Measurements from ENCODE around the gene SLC9B2. TPM values are rescaled to one million over a fixed set of nuclear protein-coding genes. Genes with fewer than 3 reads are reported as not detected.

SLC9B2 gene
- total RNA-seq, 1 donor from 2014 or later, result 15.6 TPM

GRCh38 chr4:103029300-103029699 lies 47.3 kb downstream of the SLC9B2 start:
- no peak for TF ChIP-seq CTCF (IDR thresholded peaks at IDR 0.05)
- intact Hi-C loops (cut with DNase I), result no loop called here
- Histone ChIP-seq H3K4me1 (no peaks in the 10 kb centered on the region), H3K4me3 (no peak overlapping the region), H3K36me3 (peaks cover 0 to 9% of the 10 kb centered on the region in 2 donors), H3K27me3 (no peaks in the 10 kb centered on the region), H3K27ac (no peak overlapping the region), H3K9me3 (peaks cover 0 to 5% of the 10 kb centered on the region in 2 donors)
- no peak for DNase-seq (ENCODE audit: low spot score in 2 of 2)

- Histone ChIP-seq H3K27me3 (no peaks in the 10 kb centered on the region), H3K4me1 (no peaks in the 10 kb centered on the region), H3K36me3 (peaks cover 0 to 9% of the 10 kb centered on the region in 2 donors), H3K9me3 (no peaks in the 10 kb centered on the region), H3K27ac (no peak overlapping the region), H3K4me3 (no peak overlapping the region)
- DNase-seq (ENCODE audit: low spot score in 2 of 2), result no peak
- intact Hi-C loops (cut with DNase I), result no loop called here
- TF ChIP-seq CTCF (IDR thresholded peaks at IDR 0.05), result no peak
These were observed 49.7 kb downstream of the SLC9B2 start for GRCh38 chr4:103026868-103027267.

GRCh38 chr4:103024996-103025395 lies 51.6 kb downstream of the SLC9B2 start:
- intact Hi-C loops (cut with DNase I), result loop anchor here (5.0 kb wide), 1 partner anchor 172 kb away; the partner anchor contains the start of gene CENPE
- Histone ChIP-seq H3K9me3 (no peaks in the 10 kb centered on the region), H3K36me3 (peaks cover 0 to under 1% of the 10 kb centered on the region in 2 donors), H3K4me3 (no peak overlapping the region), H3K27ac (no peak overlapping the region), H3K27me3 (no peaks in the 10 kb centered on the region), H3K4me1 (peaks cover 0 to 2% of the 10 kb centered on the region in 2 donors)
- DNase-seq (ENCODE audit: low spot score in 2 of 2), result no peak
- TF ChIP-seq CTCF (IDR thresholded peaks at IDR 0.05), result no peak

- Histone ChIP-seq H3K27ac (no peak overlapping the region), H3K36me3 (no peaks in the 10 kb centered on the region), H3K9me3 (no peaks in the 10 kb centered on the region), H3K4me3 (no peak overlapping the region), H3K4me1 (peaks cover 3 to 7% of the 10 kb centered on the region in 2 donors), H3K27me3 (no peaks in the 10 kb centered on the region)
- no peak for DNase-seq (ENCODE audit: low spot score in 2 of 2)
- intact Hi-C loops (cut with DNase I), result loop anchor here (5.0 kb wide), 1 partner anchor 176 kb away; the partner anchor contains the start of gene CENPE
- no peak for TF ChIP-seq CTCF (IDR thresholded peaks at IDR 0.05)
These were observed 55.4 kb downstream of the SLC9B2 start for GRCh38 chr4:103021120-103021519.

- intact Hi-C loops (cut with DNase I), result loop anchor here (1.0 to 5.0 kb wide), 7 partner anchors 57 to 587 kb away; partner anchors contain the start of genes BDH2, CENPE, CISD2 and NFKB1
- Histone ChIP-seq H3K4me3 (peak within 1 kb of the TSS; percentile 66 to 71), H3K36me3 (no peaks in the 10 kb centered on the region), H3K4me1 (peaks cover 3 to 7% of the 10 kb centered on the region in 2 donors), H3K27me3 (no peaks in the 10 kb centered on the region), H3K27ac (peak within 1 kb of the TSS; percentile 91 to 96), H3K9me3 (no peaks in the 10 kb centered on the region)
- DNase-seq (ENCODE audit: low spot score in 2 of 2), result peak; percentile 85 to 98
- no peak for TF ChIP-seq CTCF (IDR thresholded peaks at IDR 0.05)
These were observed 57.0 kb downstream of the SLC9B2 start, which contains the start of gene SLC9B1 for GRCh38 chr4:103019308-103020124. TSS of gene SLC9B1 (minus strand) at chr4:103019705. CDS start at chr4:102991711, 27,994 bp downstream.
